ENCODE data around the gene FBXL16. TPM values are rescaled to one million over a fixed set of nuclear protein-coding genes. Genes with fewer than 3 reads are reported as not detected.

FBXL16 gene
- total and polyA plus RNA-seq, 9 of the 15 experiments (the other 6 are each of a cell fraction or from before 2014, with no cell fraction given): 0.21 to 8.2 (median 1.7) TPM

DNA sequence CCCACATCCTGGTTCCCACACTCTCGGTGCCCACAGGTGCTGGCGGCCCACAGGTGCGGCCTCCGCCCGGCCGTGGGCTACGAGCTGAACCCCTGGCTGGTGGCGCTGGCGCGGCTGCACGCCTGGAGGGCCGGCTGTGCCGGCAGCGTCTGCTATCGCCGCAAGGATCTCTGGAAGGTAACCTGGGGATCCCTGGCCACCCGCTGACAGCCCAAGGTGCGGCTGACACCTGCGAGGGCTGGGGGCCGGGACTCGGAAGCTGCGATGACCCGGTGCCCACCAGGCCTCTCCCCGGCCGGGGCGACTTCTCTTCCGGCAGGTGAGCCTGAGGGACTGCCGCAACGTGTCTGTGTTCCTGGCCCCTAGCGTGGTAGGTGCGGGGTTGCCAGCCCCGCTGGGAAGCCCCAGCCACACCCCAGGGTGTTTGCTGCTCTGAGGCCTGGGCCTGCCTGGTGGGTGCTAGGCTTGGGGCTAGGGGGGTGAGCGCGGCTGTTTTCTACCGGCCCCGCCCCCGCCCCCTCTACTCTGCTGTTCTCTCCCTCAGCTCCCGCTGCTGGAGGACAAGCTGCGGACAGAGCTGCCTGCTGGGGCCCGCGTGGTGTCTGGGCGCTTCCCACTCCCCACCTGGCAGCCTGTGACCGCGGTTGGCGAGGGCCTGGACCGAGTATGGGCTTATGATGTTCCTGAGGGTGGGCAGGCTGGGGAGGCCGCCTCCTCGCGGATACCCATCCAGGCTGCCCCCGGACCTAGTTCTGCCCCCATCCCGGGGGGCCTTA lies 16.4 kb upstream of the FBXL16 start (continued):
- TF ChIP-seq ZNF232 (CRISPR knock-in tag; IDR thresholded peaks at IDR 0.05) (peak; percentile 55; the same call in 1 of the 2 replicates), ZBTB1 (CRISPR knock-in tag; IDR thresholded peaks at IDR 0.05; ENCODE audit: borderline replicate concordance, low read depth) (0 out of 2 replicates have a peak, but pooled peaks have one; percentile 55), ETV6 (IDR thresholded peaks at IDR 0.05; ENCODE audit: borderline replicate concordance in 1 of 2, low read depth in 2 of 2, low read length in 1 of 2) (no peak), ETV6 (CRISPR knock-in tag; IDR thresholded peaks at IDR 0.05; ENCODE audit: borderline replicate concordance) (0 out of 2 replicates have a peak, but pooled peaks have one; percentile 18), EGR1 (conservative IDR thresholded peaks at IDR 0.05) (peak; percentile 44), PCBP1 (IDR thresholded peaks at IDR 0.05; ENCODE audit: low read depth, low read length, poor library complexity, severe bottlenecking) (peak; percentile 82), CCNT2 (IDR thresholded peaks at IDR 0.05; ENCODE audit: borderline replicate concordance, extremely low read depth, insufficient read length, low read depth, low read length) (no peak)
- TF ChIP-seq, protein P1, sequence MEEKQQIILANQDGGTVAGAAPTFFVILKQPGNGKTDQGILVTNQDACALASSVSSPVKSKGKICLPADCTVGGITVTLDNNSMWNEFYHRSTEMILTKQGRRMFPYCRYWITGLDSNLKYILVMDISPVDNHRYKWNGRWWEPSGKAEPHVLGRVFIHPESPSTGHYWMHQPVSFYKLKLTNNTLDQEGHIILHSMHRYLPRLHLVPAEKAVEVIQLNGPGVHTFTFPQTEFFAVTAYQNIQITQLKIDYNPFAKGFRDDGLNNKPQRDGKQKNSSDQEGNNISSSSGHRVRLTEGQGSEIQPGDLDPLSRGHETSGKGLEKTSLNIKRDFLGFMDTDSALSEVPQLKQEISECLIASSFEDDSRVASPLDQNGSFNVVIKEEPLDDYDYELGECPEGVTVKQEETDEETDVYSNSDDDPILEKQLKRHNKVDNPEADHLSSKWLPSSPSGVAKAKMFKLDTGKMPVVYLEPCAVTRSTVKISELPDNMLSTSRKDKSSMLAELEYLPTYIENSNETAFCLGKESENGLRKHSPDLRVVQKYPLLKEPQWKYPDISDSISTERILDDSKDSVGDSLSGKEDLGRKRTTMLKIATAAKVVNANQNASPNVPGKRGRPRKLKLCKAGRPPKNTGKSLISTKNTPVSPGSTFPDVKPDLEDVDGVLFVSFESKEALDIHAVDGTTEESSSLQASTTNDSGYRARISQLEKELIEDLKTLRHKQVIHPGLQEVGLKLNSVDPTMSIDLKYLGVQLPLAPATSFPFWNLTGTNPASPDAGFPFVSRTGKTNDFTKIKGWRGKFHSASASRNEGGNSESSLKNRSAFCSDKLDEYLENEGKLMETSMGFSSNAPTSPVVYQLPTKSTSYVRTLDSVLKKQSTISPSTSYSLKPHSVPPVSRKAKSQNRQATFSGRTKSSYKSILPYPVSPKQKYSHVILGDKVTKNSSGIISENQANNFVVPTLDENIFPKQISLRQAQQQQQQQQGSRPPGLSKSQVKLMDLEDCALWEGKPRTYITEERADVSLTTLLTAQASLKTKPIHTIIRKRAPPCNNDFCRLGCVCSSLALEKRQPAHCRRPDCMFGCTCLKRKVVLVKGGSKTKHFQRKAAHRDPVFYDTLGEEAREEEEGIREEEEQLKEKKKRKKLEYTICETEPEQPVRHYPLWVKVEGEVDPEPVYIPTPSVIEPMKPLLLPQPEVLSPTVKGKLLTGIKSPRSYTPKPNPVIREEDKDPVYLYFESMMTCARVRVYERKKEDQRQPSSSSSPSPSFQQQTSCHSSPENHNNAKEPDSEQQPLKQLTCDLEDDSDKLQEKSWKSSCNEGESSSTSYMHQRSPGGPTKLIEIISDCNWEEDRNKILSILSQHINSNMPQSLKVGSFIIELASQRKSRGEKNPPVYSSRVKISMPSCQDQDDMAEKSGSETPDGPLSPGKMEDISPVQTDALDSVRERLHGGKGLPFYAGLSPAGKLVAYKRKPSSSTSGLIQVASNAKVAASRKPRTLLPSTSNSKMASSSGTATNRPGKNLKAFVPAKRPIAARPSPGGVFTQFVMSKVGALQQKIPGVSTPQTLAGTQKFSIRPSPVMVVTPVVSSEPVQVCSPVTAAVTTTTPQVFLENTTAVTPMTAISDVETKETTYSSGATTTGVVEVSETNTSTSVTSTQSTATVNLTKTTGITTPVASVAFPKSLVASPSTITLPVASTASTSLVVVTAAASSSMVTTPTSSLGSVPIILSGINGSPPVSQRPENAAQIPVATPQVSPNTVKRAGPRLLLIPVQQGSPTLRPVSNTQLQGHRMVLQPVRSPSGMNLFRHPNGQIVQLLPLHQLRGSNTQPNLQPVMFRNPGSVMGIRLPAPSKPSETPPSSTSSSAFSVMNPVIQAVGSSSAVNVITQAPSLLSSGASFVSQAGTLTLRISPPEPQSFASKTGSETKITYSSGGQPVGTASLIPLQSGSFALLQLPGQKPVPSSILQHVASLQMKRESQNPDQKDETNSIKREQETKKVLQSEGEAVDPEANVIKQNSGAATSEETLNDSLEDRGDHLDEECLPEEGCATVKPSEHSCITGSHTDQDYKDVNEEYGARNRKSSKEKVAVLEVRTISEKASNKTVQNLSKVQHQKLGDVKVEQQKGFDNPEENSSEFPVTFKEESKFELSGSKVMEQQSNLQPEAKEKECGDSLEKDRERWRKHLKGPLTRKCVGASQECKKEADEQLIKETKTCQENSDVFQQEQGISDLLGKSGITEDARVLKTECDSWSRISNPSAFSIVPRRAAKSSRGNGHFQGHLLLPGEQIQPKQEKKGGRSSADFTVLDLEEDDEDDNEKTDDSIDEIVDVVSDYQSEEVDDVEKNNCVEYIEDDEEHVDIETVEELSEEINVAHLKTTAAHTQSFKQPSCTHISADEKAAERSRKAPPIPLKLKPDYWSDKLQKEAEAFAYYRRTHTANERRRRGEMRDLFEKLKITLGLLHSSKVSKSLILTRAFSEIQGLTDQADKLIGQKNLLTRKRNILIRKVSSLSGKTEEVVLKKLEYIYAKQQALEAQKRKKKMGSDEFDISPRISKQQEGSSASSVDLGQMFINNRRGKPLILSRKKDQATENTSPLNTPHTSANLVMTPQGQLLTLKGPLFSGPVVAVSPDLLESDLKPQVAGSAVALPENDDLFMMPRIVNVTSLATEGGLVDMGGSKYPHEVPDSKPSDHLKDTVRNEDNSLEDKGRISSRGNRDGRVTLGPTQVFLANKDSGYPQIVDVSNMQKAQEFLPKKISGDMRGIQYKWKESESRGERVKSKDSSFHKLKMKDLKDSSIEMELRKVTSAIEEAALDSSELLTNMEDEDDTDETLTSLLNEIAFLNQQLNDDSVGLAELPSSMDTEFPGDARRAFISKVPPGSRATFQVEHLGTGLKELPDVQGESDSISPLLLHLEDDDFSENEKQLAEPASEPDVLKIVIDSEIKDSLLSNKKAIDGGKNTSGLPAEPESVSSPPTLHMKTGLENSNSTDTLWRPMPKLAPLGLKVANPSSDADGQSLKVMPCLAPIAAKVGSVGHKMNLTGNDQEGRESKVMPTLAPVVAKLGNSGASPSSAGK (IDR thresholded peaks at IDR 0.05): peak; percentile 44
- TF ChIP-seq, protein P2, sequence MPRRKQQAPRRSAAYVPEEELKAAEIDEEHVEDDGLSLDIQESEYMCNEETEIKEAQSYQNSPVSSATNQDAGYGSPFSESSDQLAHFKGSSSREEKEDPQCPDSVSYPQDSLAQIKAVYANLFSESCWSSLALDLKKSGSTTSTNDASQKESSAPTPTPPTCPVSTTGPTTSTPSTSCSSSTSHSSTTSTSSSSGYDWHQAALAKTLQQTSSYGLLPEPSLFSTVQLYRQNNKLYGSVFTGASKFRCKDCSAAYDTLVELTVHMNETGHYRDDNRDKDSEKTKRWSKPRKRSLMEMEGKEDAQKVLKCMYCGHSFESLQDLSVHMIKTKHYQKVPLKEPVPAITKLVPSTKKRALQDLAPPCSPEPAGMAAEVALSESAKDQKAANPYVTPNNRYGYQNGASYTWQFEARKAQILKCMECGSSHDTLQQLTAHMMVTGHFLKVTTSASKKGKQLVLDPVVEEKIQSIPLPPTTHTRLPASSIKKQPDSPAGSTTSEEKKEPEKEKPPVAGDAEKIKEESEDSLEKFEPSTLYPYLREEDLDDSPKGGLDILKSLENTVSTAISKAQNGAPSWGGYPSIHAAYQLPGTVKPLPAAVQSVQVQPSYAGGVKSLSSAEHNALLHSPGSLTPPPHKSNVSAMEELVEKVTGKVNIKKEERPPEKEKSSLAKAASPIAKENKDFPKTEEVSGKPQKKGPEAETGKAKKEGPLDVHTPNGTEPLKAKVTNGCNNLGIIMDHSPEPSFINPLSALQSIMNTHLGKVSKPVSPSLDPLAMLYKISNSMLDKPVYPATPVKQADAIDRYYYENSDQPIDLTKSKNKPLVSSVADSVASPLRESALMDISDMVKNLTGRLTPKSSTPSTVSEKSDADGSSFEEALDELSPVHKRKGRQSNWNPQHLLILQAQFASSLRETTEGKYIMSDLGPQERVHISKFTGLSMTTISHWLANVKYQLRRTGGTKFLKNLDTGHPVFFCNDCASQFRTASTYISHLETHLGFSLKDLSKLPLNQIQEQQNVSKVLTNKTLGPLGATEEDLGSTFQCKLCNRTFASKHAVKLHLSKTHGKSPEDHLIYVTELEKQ (CRISPR knock-in tag; IDR thresholded peaks at IDR 0.05): no peak
- TF ChIP-seq, protein P3, sequence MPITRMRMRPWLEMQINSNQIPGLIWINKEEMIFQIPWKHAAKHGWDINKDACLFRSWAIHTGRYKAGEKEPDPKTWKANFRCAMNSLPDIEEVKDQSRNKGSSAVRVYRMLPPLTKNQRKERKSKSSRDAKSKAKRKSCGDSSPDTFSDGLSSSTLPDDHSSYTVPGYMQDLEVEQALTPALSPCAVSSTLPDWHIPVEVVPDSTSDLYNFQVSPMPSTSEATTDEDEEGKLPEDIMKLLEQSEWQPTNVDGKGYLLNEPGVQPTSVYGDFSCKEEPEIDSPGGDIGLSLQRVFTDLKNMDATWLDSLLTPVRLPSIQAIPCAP (CRISPR knock-in tag; IDR thresholded peaks at IDR 0.05; ENCODE audit: borderline replicate concordance): 0 out of 2 replicates have a peak, but pooled peaks have one; percentile 57

All from K562 (cell line).